H1 (cell line): ENCODE data around the gene ZFP30. TPM values are rescaled to one million over a fixed set of nuclear protein-coding genes. Genes with fewer than 3 reads are reported as not detected.

Experiments used
- CTCF ChIA-PET: fragments of 300-600 bp; sonication (Branson Sonifier 250); formaldehyde crosslinking; loops from one replicate; lab custom pipeline; 2021; ENCODE audit not compliant: partially characterized antibody; lab: Charles Lee
- POLR2A ChIA-PET: fragments of 300-600 bp; sonication (Branson Sonifier 250); formaldehyde crosslinking; loops from one replicate; lab custom pipeline; 2021; ENCODE audit warnings: inconsistent platforms; ENCODE audit not compliant: partially characterized antibody; lab: Charles Lee
- DNase-seq, 2 experiments: peaks; one replicate each; pipeline versions ENCODE4 v3.0.0 to v3.0.0-alpha.2; 2010 to 2022; ENCODE audit warnings: low spot score in 2 of 2, low read depth in 1 of 2, mixed read lengths in 1 of 2
- FAIRE-seq: peaks from 2 replicates; lab custom pipeline; 2011; peaks lifted over from hg19 to GRCh38; lab: Jason Lieb, UNC
- H2AFZ ChIP-seq: 2 replicates; pipeline ENCODE4 v1.8.1; 2012; ENCODE audit warnings: low read length, inconsistent platforms
- H2AK5ac ChIP-seq: 2 replicates; pipeline ENCODE4 v1.6.1; 2013; ENCODE audit warnings: low read depth, low read length
- H2BK120ac ChIP-seq: replicated peaks from 2 replicates; pipeline ENCODE3; 2013; ENCODE audit warnings: low read depth, low read length, inconsistent platforms
- H2BK12ac ChIP-seq: 2 replicates; pipeline ENCODE4 v1.6.1; 2013; ENCODE audit warnings: low read depth, low read length
- H2BK15ac ChIP-seq: 2 replicates; pipeline ENCODE4 v1.6.1; 2013; ENCODE audit warnings: low read length
- H2BK20ac ChIP-seq: 2 replicates; pipeline ENCODE4 v1.6.1; 2013; ENCODE audit warnings: low read length
- H2BK5ac ChIP-seq: 2 replicates; pipeline ENCODE4 v1.6.1; 2013; ENCODE audit warnings: low read depth, low read length
- H3K14ac ChIP-seq: 2 replicates; pipeline ENCODE4 v1.6.1; 2013; ENCODE audit warnings: inconsistent platforms; ENCODE audit not compliant: insufficient read length
- H3K18ac ChIP-seq: 2 replicates; pipeline ENCODE4 v1.6.1; 2013; ENCODE audit warnings: low read length; ENCODE audit errors: extremely low read depth
- H3K23ac ChIP-seq: 2 replicates; pipeline ENCODE4 v1.6.1; 2013; ENCODE audit warnings: inconsistent platforms; ENCODE audit not compliant: insufficient read length
- H3K23me2 ChIP-seq: 2 replicates; pipeline ENCODE4 v1.6.1; 2013; ENCODE audit warnings: low read depth, low read length
- H3K27ac ChIP-seq: 2 replicates; pipeline ENCODE4 v1.6.1; 2011; ENCODE audit warnings: low read depth, low read length, inconsistent platforms
- H3K27me3 ChIP-seq, 4 experiments: replicated peaks in 1 of 4; 1 replicate in 1 of 4; 2 replicates in 3 of 4; pipeline versions ENCODE4 v1.6.1 to v1.8.1; 2011 to 2013; ENCODE audit warnings: low read length in 3 of 4, mild to moderate bottlenecking in 3 of 4, inconsistent platforms in 2 of 4, mixed read lengths in 2 of 4, moderate library complexity in 1 of 4; ENCODE audit not compliant: control insufficient read depth in 3 of 4, insufficient read depth in 3 of 4; ENCODE audit errors: extremely low read depth in 1 of 4
- H3K36me3 ChIP-seq, 4 experiments: 2 replicates each; pipeline versions ENCODE4 v1.6.1 to v1.8.1; 2011 to 2013; ENCODE audit warnings: mild to moderate bottlenecking in 4 of 4, low read length in 3 of 4, moderate library complexity in 2 of 4, control low read depth in 1 of 4, inconsistent platforms in 1 of 4; ENCODE audit not compliant: insufficient read depth in 4 of 4, control insufficient read depth in 2 of 4
- H3K4ac ChIP-seq: replicated peaks from 2 replicates; pipeline ENCODE3; 2013; ENCODE audit warnings: low read length, low read depth, mixed read lengths, inconsistent platforms; ENCODE audit not compliant: insufficient read length
- H3K4me1 ChIP-seq, 4 experiments: replicated peaks in 1 of 4; 1 replicate in 1 of 4; 2 replicates in 3 of 4; pipeline versions ENCODE4 v1.6.1 to v1.8.1; 2011 to 2013; ENCODE audit warnings: low read length in 3 of 4, inconsistent platforms in 2 of 4, mixed read lengths in 1 of 4; ENCODE audit not compliant: insufficient read depth in 4 of 4, control insufficient read depth in 3 of 4
- H3K4me2 ChIP-seq, 2 experiments: 2 replicates each; pipeline versions ENCODE4 v1.6.1 to v1.8.1; 2011 to 2013; ENCODE audit warnings: low read depth in 2 of 2, low read length in 2 of 2, control low read depth in 1 of 2, inconsistent platforms in 1 of 2, mild to moderate bottlenecking in 1 of 2; ENCODE audit not compliant: insufficient read depth in 1 of 2
- H3K4me3 ChIP-seq, 4 experiments: fragments of 200-600, 300-600 bp in 1 of 4; sonication (generic), shearing (Covaris generic), sonication (Bioruptor Twin) in 1 of 4; 2 replicates each; pipeline versions ENCODE4 v1.5.1 to v1.8.1; 2011 to 2016; ENCODE audit warnings: low read length in 4 of 4, low read depth in 3 of 4, control low read depth in 2 of 4, inconsistent platforms in 2 of 4, mild to moderate bottlenecking in 2 of 4, mixed read lengths in 1 of 4, moderate library complexity in 1 of 4; ENCODE audit not compliant: insufficient read depth in 2 of 4; ENCODE audit errors: extremely low read depth in 1 of 4
- H3K56ac ChIP-seq: replicated peaks from 2 replicates; pipeline ENCODE3; 2013; ENCODE audit warnings: low read depth, mild to moderate bottlenecking, mixed read lengths, low read length, inconsistent platforms; ENCODE audit not compliant: insufficient read length
- H3K79me1 ChIP-seq: 2 replicates; pipeline ENCODE4 v1.6.1; 2013; ENCODE audit warnings: low read depth, low read length, control low read depth
- H3K79me2 ChIP-seq, 2 experiments: 2 replicates each; pipeline versions ENCODE4 v1.6.1 to v1.8.1; 2012 to 2013; ENCODE audit warnings: low read length in 2 of 2, mild to moderate bottlenecking in 2 of 2, inconsistent platforms in 1 of 2; ENCODE audit not compliant: insufficient read depth in 2 of 2, control insufficient read depth in 1 of 2
- H3K9ac ChIP-seq, 4 experiments: replicated peaks in 1 of 4; 1 replicate in 1 of 4; 2 replicates in 3 of 4; pipeline versions ENCODE4 v1.6.1 to v1.8.1; 2011 to 2013; ENCODE audit warnings: low read depth in 3 of 4, low read length in 3 of 4, control low read depth in 2 of 4, mild to moderate bottlenecking in 2 of 4, moderate library complexity in 2 of 4, inconsistent platforms in 1 of 4; ENCODE audit errors: extremely low read depth in 1 of 4
- H3K9me3 ChIP-seq, 2 experiments: 2 replicates each; pipeline versions ENCODE4 v1.6.1 to v1.8.1; 2012 to 2013; ENCODE audit warnings: mild to moderate bottlenecking in 2 of 2, moderate library complexity in 2 of 2, control low read depth in 1 of 2, inconsistent platforms in 1 of 2, low read depth in 1 of 2, low read length in 1 of 2, mixed read lengths in 1 of 2; ENCODE audit not compliant: insufficient read depth in 2 of 2
- H4K20me1 ChIP-seq, 2 experiments: replicated peaks in 1 of 2; 2 replicates each; pipeline versions ENCODE3 to v1.8.1; 2011 to 2013; ENCODE audit warnings: inconsistent platforms in 2 of 2, low read length in 2 of 2, mild to moderate bottlenecking in 1 of 2; ENCODE audit not compliant: insufficient read depth in 2 of 2, control insufficient read depth in 1 of 2
- H4K5ac ChIP-seq: 2 replicates; pipeline ENCODE4 v1.6.1; 2013; ENCODE audit warnings: low read length, low read depth, mixed read lengths, inconsistent platforms; ENCODE audit not compliant: insufficient read length
- H4K8ac ChIP-seq: 2 replicates; pipeline ENCODE4 v1.8.0; 2013; ENCODE audit warnings: mild to moderate bottlenecking, moderate library complexity, low read length, inconsistent platforms; ENCODE audit not compliant: insufficient read depth; ENCODE audit errors: extremely low read depth
- H4K91ac ChIP-seq: replicated peaks from 2 replicates; pipeline ENCODE3; 2013; ENCODE audit warnings: low read length, mixed read lengths, inconsistent platforms; ENCODE audit not compliant: insufficient read length
- BRCA1 ChIP-seq: IDR thresholded peaks from 2 replicates; pipeline ENCODE4 v1.6.1; 2012; ENCODE audit warnings: low read depth, low read length, improper control_type of control experiment
- CHD1 ChIP-seq: IDR thresholded peaks from 2 replicates; pipeline ENCODE4 v1.6.1; 2012; ENCODE audit warnings: low read depth, low read length, improper control_type of control experiment
- CTBP2 ChIP-seq: IDR thresholded peaks from 2 replicates; pipeline ENCODE4 v1.7.0; 2011; ENCODE audit warnings: borderline replicate concordance, mild to moderate bottlenecking, moderate library complexity, mixed read lengths, low read length; ENCODE audit not compliant: insufficient read depth, insufficient read length
- KDM1A ChIP-seq: fragments of 200-600, 300-600 bp; sonication (generic); IDR thresholded peaks from 2 replicates; pipeline ENCODE4 v1.7.1; 2016; ENCODE audit warnings: mild to moderate bottlenecking, low read length, borderline replicate concordance
- MAFK ChIP-seq: IDR thresholded peaks from 2 replicates; pipeline ENCODE4 v1.6.1; 2012; ENCODE audit warnings: low read depth, mild to moderate bottlenecking, improper control_type of control experiment, low read length
- NANOG ChIP-seq: IDR thresholded peaks from 2 replicates; pipeline ENCODE4 v1.6.1; 2011; ENCODE audit warnings: low read length, low read depth, mild to moderate bottlenecking, inconsistent platforms; ENCODE audit not compliant: insufficient read depth, poor library complexity, severe bottlenecking
- PHF8 ChIP-seq: fragments of 200-600 bp; sonication (generic); conservative IDR thresholded peaks from 2 replicates; pipeline ENCODE4 v1.7.1; 2012; ENCODE audit warnings: low read depth, mild to moderate bottlenecking, inconsistent platforms, low read length, moderate library complexity
- RXRA ChIP-seq: IDR thresholded peaks from 2 replicates; pipeline ENCODE4 v1.6.1; 2011; ENCODE audit warnings: low read depth, mild to moderate bottlenecking, low read length, moderate library complexity; ENCODE audit not compliant: insufficient read depth
- TAF1 ChIP-seq: IDR thresholded peaks from 2 replicates; pipeline ENCODE4 v1.6.1; 2011; ENCODE audit warnings: mild to moderate bottlenecking, low read depth, low read length
- YY1 ChIP-seq: IDR thresholded peaks from 2 replicates; pipeline ENCODE4 v1.6.1; 2011; ENCODE audit warnings: low read depth, mild to moderate bottlenecking, low read length
- WGBS, 2 experiments: shearing (Covaris generic) in 1 of 2; methylation state at CpG; one replicate each; pipeline versions ENCODE4 v1.1.6 to v1.1.7; 2013 to 2015; ENCODE audit warnings: low lambda C conversion rate in 2 of 2, mixed read lengths in 2 of 2, inconsistent platforms in 1 of 2, low coverage in 1 of 2, missing lambda C conversion rate in 1 of 2; ENCODE audit not compliant: insufficient replicate concordance in 2 of 2, insufficient coverage in 1 of 2, insufficient read length in 1 of 2; ENCODE audit errors: extremely low coverage in 1 of 2, missing lambda C conversion rate in 1 of 2; 5-methylcytosine and 5-hydroxymethylcytosine counted together
- polyA plus RNA-seq, 7 experiments: library from polyadenylated mRNA; depleted of rRNA in 3 of 7; stranded (reverse) in 5 of 7; unstranded in 2 of 7; fragments of >200 nt in 5 of 7; fragments of 200-250 nt in 2 of 7; gene quantifications; 1 replicate in 5 of 7; 2 replicates in 1 of 7; 4 replicates in 1 of 7; pipeline versions ENCODE4 v1.2.1 to v1.2.3, GENCODE V29; 2011 to 2013; ENCODE audit warnings: missing spikeins in 2 of 7, mixed read lengths in 2 of 7
- total RNA-seq: library from RNA; stranded (reverse); fragmentation: NEBNext Ultra II Directional; extraction: Animal tissue kit (Norgen Biotek cat#: 25700); gene quantifications from 2 replicates; pipeline ENCODE4 v1.2.1, GENCODE V29; 2021

The ZFP30 gene
- total and polyA plus RNA-seq, 2 of the 8 experiments (the other 6 are each of a cell fraction or from before 2014, with no cell fraction given): 1.4 to 6.1 TPM

GRCh38 chr19:37698216-37698615, 43.0 kb upstream of the ZFP30 start:
- FAIRE-seq (no peak), DNase-seq (no peak)
- Histone ChIP-seq H3K27ac (no peak overlapping the region), H3K4ac (no peak overlapping the region), H4K5ac (no peak overlapping the region), H3K79me1 (no peaks in the 10 kb centered on the region), H4K8ac (no peak overlapping the region), H2BK120ac (no peak overlapping the region), H4K20me1 (peaks cover 0 to 7% of the 10 kb centered on the region in 2 experiments), H3K56ac (no peak overlapping the region), H3K9ac (no peak overlapping the region), H3K23ac (no peak overlapping the region), H2BK12ac (no peak overlapping the region; the same call in 1 of the 2 replicates), H3K79me2 (no peaks in the 10 kb centered on the region), H2BK20ac (no peak overlapping the region), H2BK15ac (no peak overlapping the region), H3K36me3 (peaks cover 4 to 37% (median 17%) of the 10 kb centered on the region in 4 experiments; a peak in 7 of 8 replicates), H3K4me1 (peaks cover 0 to 2% (median 0%) of the 10 kb centered on the region in 4 experiments; a peak in 1 of 7 replicates), H2AK5ac (no peak overlapping the region), H2AFZ (no peak overlapping the region), H3K27me3 (peaks cover 0 to 13% (median 3%) of the 10 kb centered on the region in 4 experiments; a peak in 3 of 7 replicates), H4K91ac (no peak overlapping the region), H2BK5ac (no peak overlapping the region), H3K18ac (no peak overlapping the region), H3K9me3 (peaks cover 8 to 13% of the 10 kb centered on the region in 2 experiments), H3K4me3 (no peak overlapping the region), H3K4me2 (no peak overlapping the region), H3K14ac (no peak overlapping the region), H3K23me2 (no peaks in the 10 kb centered on the region)
- ChIA-PET POLR2A (no interaction called here), CTCF (no interaction called here)
- TF ChIP-seq MAFK: no peak
- no peak for TF ChIP-seq PHF8
- no peak for TF ChIP-seq NANOG
- no peak for TF ChIP-seq CTBP2
- no peak for TF ChIP-seq CHD1
- no peak for TF ChIP-seq TAF1
- no peak for TF ChIP-seq KDM1A
- no peak for TF ChIP-seq RXRA
- no peak for TF ChIP-seq YY1
- TF ChIP-seq BRCA1: no peak
- 99% methylated on average over 6 of the region's 6 CpGs; no CpG with 5 or more reads in 1 of the 2 experiments for WGBS, 2 experiments
